SH-SY5Y (cell line): ENCODE results near the gene CLCNKB.

Experiments
- GATA2 ChIP-seq: IDR thresholded peaks from 2 replicates; pipeline ENCODE4 v1.6.1; 2011; ENCODE audit warnings: mild to moderate bottlenecking, low read depth, low read length
- GATA3 ChIP-seq: IDR thresholded peaks from 2 replicates; pipeline ENCODE4 v1.6.1; 2011; ENCODE audit warnings: low read depth, mild to moderate bottlenecking, low read length, moderate library complexity

DNA sequence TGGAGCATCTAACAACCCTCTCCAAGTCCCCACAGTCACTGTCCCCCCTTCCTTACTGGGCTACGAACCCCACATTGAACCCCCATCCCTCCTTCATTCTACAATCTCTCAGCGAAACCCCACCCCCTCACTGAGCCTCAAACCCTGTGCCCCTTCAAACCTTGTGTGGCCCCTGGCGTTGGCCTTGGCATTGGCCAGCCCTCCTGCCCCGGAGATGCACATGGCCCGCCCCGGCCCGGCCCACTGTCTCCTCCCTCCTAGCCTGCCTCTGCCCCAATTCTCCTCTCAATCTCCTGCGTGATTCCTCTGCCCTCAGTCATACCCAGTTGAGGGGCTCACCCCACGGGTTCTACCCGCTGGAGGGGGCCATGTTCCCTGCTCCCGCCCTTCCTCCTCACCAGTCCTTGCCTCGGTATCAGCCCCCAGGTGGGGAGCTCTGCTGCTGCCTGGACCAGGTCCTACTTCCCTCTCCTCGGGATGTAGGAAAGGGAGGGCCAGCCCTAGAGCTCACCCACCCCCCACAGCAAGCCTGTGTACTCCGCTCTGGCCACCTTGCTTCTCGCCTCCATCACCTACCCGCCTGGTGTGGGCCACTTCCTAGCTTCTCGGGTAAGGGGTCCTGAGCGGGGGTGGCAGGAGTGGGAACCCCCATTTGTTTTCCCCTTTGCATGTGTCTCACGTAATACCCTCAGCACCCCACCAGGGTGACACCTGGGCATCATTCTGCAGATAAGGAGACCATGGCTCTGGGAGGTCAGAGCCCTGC, 15.2 kb upstream of the CLCNKB start:
- TF ChIP-seq GATA2 (no peak), GATA3 (no peak)
